ENCODE measurements around the gene DGCR6L.
"Not testable (repeated sequence)": the region's sequence is repeated elsewhere in the genome, so short reads cannot be mapped to it uniquely, and the experiment has no call there.

The DGCR6L gene

GRCh38 chr22:20325996-20326395 lies 6.1 kb upstream of the DGCR6L start:
- not testable (repeated sequence) for DNase-seq (ENCODE audit: low read depth, low spot score)

DNA sequence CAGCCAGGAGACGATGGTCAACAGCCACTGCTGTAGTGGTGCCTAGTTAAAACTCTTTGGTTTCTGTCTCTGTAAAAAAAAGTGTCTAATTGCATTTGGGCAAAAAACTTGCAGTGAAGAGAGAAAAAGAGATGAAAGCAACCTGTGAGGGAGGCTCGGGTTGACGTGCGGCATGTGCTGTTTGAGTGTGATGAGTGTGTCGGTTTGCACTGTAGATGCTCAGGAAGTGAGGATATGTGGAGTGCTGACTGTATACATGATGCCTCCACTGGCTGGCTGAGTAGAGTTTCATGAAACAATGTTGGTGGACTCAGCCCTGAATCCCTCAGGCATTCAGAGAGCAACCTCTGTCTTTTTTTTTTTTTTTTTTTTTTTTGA lies 4.3 kb upstream of the DGCR6L start:
- DNase-seq (ENCODE audit: low read depth, low spot score): no peak

DNA sequence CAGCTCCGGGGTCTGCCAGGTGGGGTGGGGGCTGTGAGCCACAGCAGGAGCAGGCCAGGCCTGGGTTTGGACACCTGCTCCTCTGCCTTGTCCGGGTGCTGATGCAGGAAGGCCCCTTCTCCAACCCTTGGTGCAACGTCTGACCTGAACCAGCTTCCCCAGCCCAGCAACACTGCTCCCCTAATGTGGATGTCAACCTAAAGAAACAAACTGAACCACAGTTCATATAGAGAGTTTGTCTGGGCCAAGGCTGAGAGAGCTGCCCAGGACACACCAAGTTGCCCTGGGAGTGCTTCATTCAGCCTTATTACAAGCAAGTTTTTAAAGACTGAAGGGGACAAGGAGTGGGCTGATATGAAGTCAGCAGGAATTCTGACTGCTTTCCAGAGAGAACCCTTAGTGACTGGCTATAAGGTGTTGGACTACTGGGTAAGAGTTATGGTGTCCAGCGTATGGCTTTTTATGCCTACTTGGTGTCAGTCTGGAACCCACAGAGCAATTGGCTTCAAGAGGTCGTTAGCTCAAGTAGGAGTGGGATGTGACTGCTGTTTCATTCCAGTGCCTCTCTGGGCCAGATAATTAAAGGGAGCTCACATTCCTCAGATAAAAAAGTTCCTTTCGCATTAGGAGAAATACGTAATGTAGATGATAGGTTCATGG lies 1.8 kb upstream of the DGCR6L start:
- not testable (repeated sequence) for DNase-seq (ENCODE audit: low read depth, low spot score)

DNA sequence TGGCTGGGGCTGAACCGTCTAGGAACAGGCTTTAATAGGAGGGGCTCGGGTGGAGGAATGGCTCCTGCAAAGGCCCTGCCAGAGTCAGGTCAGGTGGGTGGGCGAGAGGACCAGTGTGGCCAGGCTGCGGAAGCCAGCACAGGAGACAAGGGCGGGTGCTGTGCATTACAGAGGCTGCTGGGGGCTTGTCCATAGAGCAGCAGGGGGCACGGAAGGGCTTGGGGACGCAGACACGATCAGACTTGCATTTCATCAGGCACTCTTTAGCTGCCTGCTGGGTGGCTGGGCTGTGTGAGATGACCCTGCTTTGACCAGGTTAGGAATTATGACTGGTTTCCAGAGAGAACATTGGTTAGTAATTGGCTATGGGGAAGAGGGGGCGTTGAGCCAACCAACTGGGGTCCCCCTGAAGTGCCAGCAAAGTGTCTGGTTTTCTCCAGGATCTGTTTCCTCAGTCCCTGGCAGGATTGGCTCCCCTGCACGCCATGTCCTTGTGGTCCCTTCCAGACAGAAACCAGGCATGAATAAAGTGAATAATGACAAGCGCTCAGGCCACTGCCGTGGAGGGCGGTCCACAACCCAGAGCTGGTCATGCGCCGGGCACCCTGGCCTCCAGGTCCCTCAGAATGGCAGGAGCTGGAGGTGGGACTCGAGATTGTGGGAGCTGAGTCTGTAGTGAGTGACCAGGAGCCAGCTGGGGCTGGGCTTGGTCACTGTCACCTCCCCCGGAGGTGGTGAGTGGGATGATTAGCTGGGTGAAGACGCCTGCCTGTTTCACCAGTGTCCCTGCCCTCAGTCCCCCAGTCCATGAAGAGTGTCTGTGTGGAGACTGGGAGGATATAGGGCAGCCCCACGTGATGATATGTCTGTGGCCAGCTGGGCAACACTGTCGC lies 1.0 kb upstream of the DGCR6L start:
- not testable (repeated sequence) for DNase-seq (ENCODE audit: low read depth, low spot score)

DNA sequence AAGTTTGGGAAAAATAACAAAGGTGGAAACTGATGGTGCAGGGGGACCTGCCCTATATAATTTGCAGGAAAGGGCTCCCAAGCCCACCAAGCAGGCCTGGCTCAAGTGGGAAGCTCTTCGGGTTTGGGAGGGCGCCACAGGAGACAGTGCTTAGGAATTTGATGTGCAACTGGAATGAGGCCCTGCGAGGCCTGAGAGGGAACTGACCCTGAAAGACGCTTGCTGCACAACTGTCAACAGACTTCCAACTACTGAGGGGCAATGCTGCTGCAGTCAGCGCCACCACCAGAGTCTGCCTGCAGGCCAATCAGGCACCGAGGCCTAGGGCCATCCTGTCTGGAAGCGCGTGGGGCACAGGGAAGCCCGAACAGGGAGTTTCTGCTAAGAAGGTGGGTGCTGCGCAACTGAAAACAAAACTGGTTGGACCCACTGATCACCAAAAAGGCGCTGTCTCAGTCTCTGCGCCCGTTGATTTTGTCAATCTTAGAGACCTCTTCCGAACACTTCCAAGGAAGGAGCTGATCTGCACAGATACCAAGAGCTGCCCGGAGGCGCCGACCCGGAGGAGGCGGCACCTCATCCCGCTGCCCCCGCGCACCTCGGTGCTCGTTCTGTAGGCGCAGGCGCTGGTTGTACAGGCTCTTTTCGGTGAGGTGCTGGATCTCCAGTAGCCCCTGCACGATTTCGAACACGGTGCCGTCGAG lies 667 bp downstream of the DGCR6L start:
- DNase-seq (ENCODE audit: low read depth, low spot score): no peak

DNA sequence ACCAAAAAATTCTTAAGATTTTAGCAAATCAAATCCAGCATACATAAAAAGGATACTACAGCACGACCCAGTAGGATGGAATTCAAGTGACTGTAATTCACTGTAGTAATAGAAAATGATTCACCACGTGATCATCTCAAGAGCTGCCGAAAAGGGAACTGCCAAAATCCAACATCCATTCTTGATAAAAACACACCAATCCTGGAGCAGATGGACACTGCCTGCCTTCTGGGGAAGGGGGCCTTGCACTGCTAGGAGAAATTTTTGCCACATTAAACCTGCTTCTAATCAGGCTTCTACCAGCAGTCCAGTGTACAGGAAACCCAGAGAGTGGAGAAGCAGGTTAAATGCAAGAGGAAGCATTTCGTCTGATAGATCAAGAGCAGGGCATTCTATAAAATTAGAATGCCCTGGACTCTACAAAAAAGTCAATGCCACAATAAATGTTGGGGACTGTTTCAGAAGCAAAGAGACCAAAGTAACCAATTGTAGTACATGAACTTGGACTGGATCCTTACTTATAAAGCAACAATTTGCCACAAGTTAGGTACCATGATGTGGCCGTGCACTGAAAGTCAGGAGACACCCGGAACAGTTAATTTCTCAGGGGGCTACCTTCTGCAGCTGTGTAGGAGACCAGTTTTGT lies 1.7 kb downstream of the DGCR6L start:
- DNase-seq (ENCODE audit: low read depth, low spot score): not testable (repeated sequence)

DNA sequence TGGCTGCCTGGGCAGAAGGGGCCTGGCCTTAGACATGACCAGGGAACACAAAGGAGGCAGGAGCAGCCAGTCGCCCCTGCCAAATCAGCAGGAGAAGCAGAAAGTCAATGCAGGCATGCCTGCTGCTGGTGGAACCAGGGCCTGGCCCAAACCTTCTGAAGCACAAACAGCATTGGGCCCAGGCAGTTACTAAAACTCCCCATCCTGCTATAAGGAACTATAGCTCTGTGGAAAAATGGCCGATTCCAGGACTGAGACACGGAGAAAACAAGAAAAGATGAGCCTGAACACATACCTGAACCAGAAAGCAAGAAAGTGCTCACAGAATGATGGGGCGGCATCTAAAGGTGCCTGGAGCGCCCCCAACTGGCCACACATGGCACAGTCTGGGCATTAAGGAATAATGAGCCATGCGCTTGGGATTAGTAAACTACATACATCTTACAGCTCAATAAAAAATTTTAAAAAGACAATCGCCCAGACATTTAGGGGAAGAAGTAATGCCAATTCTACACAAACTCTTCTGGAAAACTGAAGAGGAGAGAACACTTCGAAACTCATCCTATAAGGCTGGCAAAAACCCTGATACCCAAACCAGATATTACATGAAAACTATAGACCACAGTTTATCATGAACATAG lies 2.3 kb downstream of the DGCR6L start:
- not testable (repeated sequence) for DNase-seq (ENCODE audit: low read depth, low spot score)

GRCh38 chr22:20316844-20317401 lies 2.9 kb downstream of the DGCR6L start:
- DNase-seq (ENCODE audit: low read depth, low spot score): no peak

GRCh38 chr22:20316217-20316843 lies 3.5 kb downstream of the DGCR6L start:
- DNase-seq (ENCODE audit: low read depth, low spot score): no peak

GRCh38 chr22:20315337-20316216 lies 4.3 kb downstream of the DGCR6L start:
- no peak for DNase-seq (ENCODE audit: low read depth, low spot score)

GRCh38 chr22:20314741-20315336 lies 5.0 kb downstream of the DGCR6L start:
- DNase-seq (ENCODE audit: low read depth, low spot score): not testable (repeated sequence)

DNA sequence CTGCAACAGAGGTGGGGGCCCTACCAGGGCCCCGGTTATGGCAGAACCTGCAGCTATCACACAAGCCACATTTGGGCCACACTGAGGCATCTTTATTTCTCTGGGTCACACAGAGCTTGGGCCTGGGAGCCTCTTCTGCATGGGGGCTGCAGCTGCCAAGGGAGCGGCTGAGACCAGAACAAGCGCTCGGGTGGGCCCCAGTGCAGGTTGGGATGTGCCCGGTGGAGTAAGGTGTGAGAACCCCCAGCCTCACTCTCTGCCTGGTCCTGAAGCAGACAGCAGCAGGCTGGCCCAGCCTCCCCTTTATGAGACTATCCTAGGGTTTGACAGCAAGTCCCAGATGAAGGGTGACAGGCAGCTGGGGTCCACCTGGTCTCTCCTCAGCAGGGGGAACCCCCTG lies 5.7 kb downstream of the DGCR6L start:
- DNase-seq (ENCODE audit: low read depth, low spot score): not testable (repeated sequence)

DNA sequence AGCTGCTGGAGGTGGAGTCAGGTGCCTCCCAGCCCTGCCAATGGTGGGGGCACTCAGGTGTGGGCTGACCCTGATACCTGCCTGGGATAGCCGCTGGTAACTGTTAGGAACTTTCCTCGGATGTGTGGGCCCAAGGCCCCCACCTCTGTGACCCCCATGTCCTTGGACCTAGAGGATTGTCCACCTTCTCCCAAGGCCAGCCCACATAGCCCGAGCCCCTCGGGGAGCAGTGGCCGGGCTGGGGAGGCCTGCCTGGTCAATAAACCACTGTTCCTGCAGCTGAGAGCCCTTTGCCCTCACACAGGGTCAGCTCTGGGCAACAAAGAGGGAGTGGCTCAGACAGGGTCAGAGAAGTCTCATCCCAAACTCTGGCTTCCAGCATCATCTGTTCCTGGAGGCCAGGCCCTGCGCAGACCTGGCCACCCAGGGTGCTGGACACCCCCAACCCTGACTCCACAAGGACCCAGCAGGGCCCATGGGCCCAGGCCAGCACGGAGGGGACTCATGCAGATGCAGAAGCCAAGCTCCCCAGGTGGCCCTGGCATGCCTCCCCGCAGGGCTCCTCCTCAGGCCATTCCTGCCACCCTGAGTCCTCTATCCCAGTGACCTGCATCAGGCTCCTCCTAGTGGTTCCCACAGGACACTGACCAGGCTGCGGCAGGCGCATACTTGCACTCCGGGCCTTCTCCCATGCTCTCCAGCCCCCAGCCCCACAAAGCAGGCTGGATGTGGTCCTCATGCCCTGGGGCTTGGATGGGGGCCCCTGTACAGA lies 6.4 kb downstream of the DGCR6L start:
- not testable (repeated sequence) for DNase-seq (ENCODE audit: low read depth, low spot score)

DNA sequence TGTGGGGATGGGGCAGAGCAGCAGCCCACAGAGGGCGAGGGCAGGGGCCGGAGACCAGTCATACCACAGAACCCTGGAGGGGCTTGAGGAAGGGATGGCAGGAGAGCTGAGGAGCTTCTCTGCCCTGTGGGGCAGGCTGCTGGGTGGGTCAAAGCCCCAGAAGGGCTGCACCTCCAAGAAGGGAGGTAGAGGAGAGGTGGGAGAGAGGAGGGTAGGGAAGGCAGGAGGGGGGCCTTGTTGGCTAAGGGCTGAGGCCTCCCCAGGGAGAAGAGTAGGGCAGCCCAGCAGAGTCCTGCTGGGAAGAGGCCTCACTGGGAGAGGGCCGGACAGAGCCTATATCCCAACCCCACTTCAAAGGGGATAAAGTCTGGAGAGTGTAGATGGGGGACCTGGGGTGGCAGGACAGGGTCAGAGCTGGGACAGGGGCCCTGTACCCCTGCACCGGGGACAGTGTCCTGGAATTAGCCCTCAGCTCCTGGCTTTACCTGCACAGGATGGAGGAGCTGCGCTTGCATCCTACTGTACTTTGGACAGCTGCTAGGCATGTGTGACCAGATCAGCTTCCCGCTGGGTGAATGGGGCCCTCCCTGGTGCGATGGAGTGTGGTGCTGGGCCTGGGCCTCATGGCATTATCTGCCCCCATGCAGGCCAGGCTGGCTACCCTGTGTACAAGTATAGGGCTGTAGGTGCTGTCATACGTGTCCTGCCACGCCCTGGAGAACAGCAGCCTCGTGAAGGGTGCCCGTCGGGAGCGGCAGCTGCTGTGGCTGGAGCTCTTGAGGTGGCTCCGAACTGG lies 7.3 kb downstream of the DGCR6L start:
- no peak for DNase-seq (ENCODE audit: low read depth, low spot score)

- DNase-seq (ENCODE audit: low read depth, low spot score): not testable (repeated sequence)
Measured at GRCh38 chr22:20311249-20312062, 8.4 kb downstream of the DGCR6L start.

GRCh38 chr22:20310773-20311172 lies 9.1 kb downstream of the DGCR6L start:
- not testable (repeated sequence) for DNase-seq (ENCODE audit: low read depth, low spot score)

GRCh38 chr22:20310180-20310579 lies 9.7 kb downstream of the DGCR6L start:
- not testable (repeated sequence) for DNase-seq (ENCODE audit: low read depth, low spot score)

Data from brain pericyte (primary cell).